Fibroblast of skin of abdomen (primary cell): ENCODE data around the gene POFUT2. TPM values are rescaled to one million over a fixed set of nuclear protein-coding genes. Genes with fewer than 3 reads are reported as not detected.

ENCODE experiments used
- DNase-seq: peaks from one replicate; pipeline ENCODE4 v3.0.0-alpha.2; 2013
- polyA plus RNA-seq, 2 experiments: library from polyadenylated mRNA; unstranded; fragments of 120-200 nt; gene quantifications; one replicate each; pipeline ENCODE4 v1.2.1, GENCODE V29; 2013; ENCODE audit not compliant: insufficient read length in 2 of 2

The POFUT2 gene
- polyA plus RNA-seq (2013, experiment 1 of 2; ENCODE audit: insufficient read length), result 71.1 TPM
- 70.9 TPM for polyA plus RNA-seq (2013, experiment 2 of 2; ENCODE audit: insufficient read length)

GRCh38 chr21:45287438-45288391 lies at the start of gene POFUT2:
Gene POFUT2 (minus strand): TSS chr21:45287895. CDS start chr21:45287871, 24 bp downstream.
- DNase-seq, result peak; percentile 93

GRCh38 chr21:45336870-45337269 lies 49.2 kb upstream of the POFUT2 start:
- DNase-seq, result no peak

GRCh38 chr21:45336535-45336810 lies 48.8 kb upstream of the POFUT2 start:
- no peak for DNase-seq

GRCh38 chr21:45335761-45336534 lies 48.3 kb upstream of the POFUT2 start:
- DNase-seq, result no peak

GRCh38 chr21:45335151-45335760 lies 47.6 kb upstream of the POFUT2 start:
- no peak for DNase-seq

- no peak for DNase-seq
These were observed 46.9 kb upstream of the POFUT2 start for GRCh38 chr21:45334591-45335081.

GRCh38 chr21:45334134-45334533 lies 46.4 kb upstream of the POFUT2 start:
- DNase-seq, result no peak

- peak; percentile 71 for DNase-seq
These were observed 46.0 kb upstream of the POFUT2 start for GRCh38 chr21:45333583-45334121.

GRCh38 chr21:45332981-45333582 lies 45.4 kb upstream of the POFUT2 start:
- DNase-seq, result no peak

- no peak for DNase-seq
These were observed 44.7 kb upstream of the POFUT2 start for GRCh38 chr21:45332415-45332814.

GRCh38 chr21:45331531-45332147 lies 43.9 kb upstream of the POFUT2 start:
- DNase-seq, result no peak

GRCh38 chr21:45330851-45331261 lies 43.2 kb upstream of the POFUT2 start:
- DNase-seq, result no peak

GRCh38 chr21:45330075-45330781 lies 42.5 kb upstream of the POFUT2 start:
- DNase-seq, result peak; percentile 88

GRCh38 chr21:45329261-45330074 lies 41.8 kb upstream of the POFUT2 start:
- DNase-seq, result no peak

- DNase-seq, result no peak
These were observed 40.8 kb upstream of the POFUT2 start for GRCh38 chr21:45328198-45329091.

- DNase-seq, result no peak
These were observed 39.9 kb upstream of the POFUT2 start for GRCh38 chr21:45327441-45328197.

GRCh38 chr21:45326891-45327440 lies 39.3 kb upstream of the POFUT2 start:
- no peak for DNase-seq
